Transverse colon (tissue), 4 donors: ENCODE data around the gene SLC35F6. TPM values are rescaled to one million over a fixed set of nuclear protein-coding genes. Genes with fewer than 3 reads are reported as not detected.

Experiments
- DNase-seq: peaks from one replicate; pipeline ENCODE4 v3.0.0-alpha.2; 2019
- H3K27ac ChIP-seq, 4 donors: fragments of 200-600 bp; sonication (generic); 2 replicates each; pipeline ENCODE4 v1.5.1; 2016 to 2018; ENCODE audit warnings: inconsistent platforms in 4 of 4
- H3K27me3 ChIP-seq: fragments of 200-600 bp; sonication (generic); 2 replicates; pipeline ENCODE4 v1.5.1; 2017; ENCODE audit warnings: inconsistent platforms
- H3K36me3 ChIP-seq, 4 donors: fragments of 200-600 bp; sonication (generic); 2 replicates each; pipeline ENCODE4 v1.5.1; 2017 to 2019; ENCODE audit warnings: inconsistent platforms in 4 of 4
- H3K4me1 ChIP-seq, 4 donors: fragments of 200-600 bp; sonication (generic); 2 replicates each; pipeline ENCODE4 v1.5.1; 2017 to 2020; ENCODE audit warnings: inconsistent platforms in 4 of 4
- H3K4me3 ChIP-seq, 4 donors: fragments of 200-600 bp; sonication (generic); 1 replicate in 1 of 4; 2 replicates in 3 of 4; pipeline versions ENCODE4 v1.5.1 to v1.6.1; 2017 to 2019; ENCODE audit warnings: inconsistent platforms in 4 of 4
- H3K9me3 ChIP-seq, 2 donors: fragments of 200-600 bp; sonication (generic); 2 replicates each; pipeline ENCODE4 v1.5.1; 2017 to 2019; ENCODE audit warnings: inconsistent platforms in 2 of 2
- CTCF ChIP-seq, 5 experiments: fragments of 200-600 bp in 3 of 5; fragments of 450-650 bp in 2 of 5; sonication (generic) in 3 of 5; IDR thresholded peaks; 1 replicate in 2 of 5; 2 replicates in 3 of 5; pipeline ENCODE4 v1.5.1; 2016 to 2017; ENCODE audit warnings: antibody characterized with exemption in 5 of 5, inconsistent platforms in 3 of 5, mild to moderate bottlenecking in 2 of 5, moderate library complexity in 1 of 5
- EP300 ChIP-seq: sonication (generic); formaldehyde crosslinking; IDR thresholded peaks from one replicate; pipeline ENCODE4 v1.6.1; 2017; ENCODE audit warnings: antibody characterized with exemption, low read depth
- POLR2A ChIP-seq: fragments of 450-650 bp; IDR thresholded peaks from one replicate; pipeline ENCODE4 v1.6.1; 2016; ENCODE audit warnings: antibody characterized with exemption, mild to moderate bottlenecking, moderate library complexity
- POLR2AphosphoS5 ChIP-seq, 3 donors: sonication (generic); formaldehyde crosslinking; IDR thresholded peaks; one replicate each; pipeline ENCODE4 v1.6.1; 2016; ENCODE audit warnings: antibody characterized with exemption in 3 of 3
- WGBS, 2 donors: methylation state at CpG; one replicate each; pipeline ENCODE4 v1.1.5; 2018; ENCODE audit warnings: low coverage in 1 of 2; 5-methylcytosine and 5-hydroxymethylcytosine counted together
- in situ Hi-C, 4 donors: fragments of 200-750 bp; cut with MboI; loops; one replicate each; pipeline versions ENCODE4 v1.15.0 to v1.15.1; 2017; ENCODE audit warnings: low sequenced_read_pairs in 3 of 4, low pct_ligation_motif_present in 1 of 4, low pct_unique_long_range_greater_than_20kb in 1 of 4
- intact Hi-C: fragments of 100-400 bp; cut with DNase I; formaldehyde crosslinking; loops from one replicate; pipeline ENCODE4 v1.15.1; 2023; ENCODE audit warnings: low total_unique reads
- total RNA-seq, 4 donors: library from RNA; depleted of rRNA; stranded (reverse); fragments of >200 nt; gene quantifications; one replicate each; pipeline ENCODE4 v1.1.0, GENCODE V29; 2016

The SLC35F6 gene
- total RNA-seq, 4 donors from 2014 or later = 23.3 to 36.3 (median 33.3) TPM

- Histone ChIP-seq H3K4me3 (no peak overlapping the region), H3K9me3 (no peaks in the 10 kb centered on the region), H3K27ac (peak overlapping the region; percentile 34 to 61 (median 44)), H3K4me1 (peaks cover 40 to 48% (median 43%) of the 10 kb centered on the region in 4 donors), H3K36me3 (no peaks in the 10 kb centered on the region), H3K27me3 (no peaks in the 10 kb centered on the region)
- in situ Hi-C loops (no loop called here), intact Hi-C loops (no loop called here)
- TF ChIP-seq POLR2AphosphoS5 (IDR thresholded peaks at IDR 0.05) = peak in 2 of 3 donors; percentile 15 to 26
- no peak for TF ChIP-seq POLR2A
- peak; percentile 61 for DNase-seq
- 35% methylated on average over 13 of the region's 14 CpGs; no CpG with 5 or more reads in 1 of the 2 donors for WGBS, 2 donors
Measured at GRCh38 chr2:26723991-26724750, 39.9 kb upstream of the SLC35F6 start.

- no peaks in the 10 kb centered on the region for H3K36me3 ChIP-seq
- intact Hi-C loops = no loop called here
- 78 to 85% methylated on average over 6 to 14 of the region's 14 CpGs for WGBS, 2 donors
- no peaks in the 10 kb centered on the region for H3K27me3 ChIP-seq
- DNase-seq = no peak
- H3K27ac ChIP-seq = peak overlapping the region; percentile 34 to 61 (median 44)
- TF ChIP-seq POLR2A = no peak
- no peak overlapping the region for H3K4me3 ChIP-seq
- in situ Hi-C loops = loop anchor here in 1 of 4 donors (25.0 kb wide), 1 partner anchor 113 kb away; no protein-coding TSS in a partner anchor
- no peaks in the 10 kb centered on the region for H3K9me3 ChIP-seq
- H3K4me1 ChIP-seq = peaks cover 32 to 46% (median 36%) of the 10 kb centered on the region in 4 donors
Measured at GRCh38 chr2:26724784-26725520, 39.1 kb upstream of the SLC35F6 start.

- TF ChIP-seq EP300 (no peak), CTCF (IDR thresholded peaks at IDR 0.05) (no peak), POLR2A (no peak), POLR2AphosphoS5 (IDR thresholded peaks at IDR 0.05) (no peak)
- H3K4me3 ChIP-seq = no peak overlapping the region
- intact Hi-C loops = no loop called here
- H3K27me3 ChIP-seq = no peaks in the 10 kb centered on the region
- in situ Hi-C loops = loop anchor here in 1 of 4 donors (25.0 kb wide), 1 partner anchor 113 kb away; no protein-coding TSS in a partner anchor
- no peaks in the 10 kb centered on the region for H3K9me3 ChIP-seq
- DNase-seq = no peak
- H3K36me3 ChIP-seq = no peaks in the 10 kb centered on the region
- H3K27ac ChIP-seq = peak overlapping the region in 2 of 4 donors; percentile 34 to 61
- WGBS, 2 donors = 80% methylated on average over 7 of the region's 7 CpGs; no CpG with 5 or more reads in 1 of the 2 donors
- H3K4me1 ChIP-seq = peaks cover 28 to 40% (median 30%) of the 10 kb centered on the region in 4 donors
Measured at GRCh38 chr2:26725521-26725820, 38.6 kb upstream of the SLC35F6 start.

GRCh38 chr2:26726228-26726627 is 37.9 kb upstream of the SLC35F6 start:
- Histone ChIP-seq H3K27ac (no peak overlapping the region), H3K27me3 (no peaks in the 10 kb centered on the region), H3K36me3 (no peaks in the 10 kb centered on the region), H3K4me1 (peaks cover 21 to 33% (median 23%) of the 10 kb centered on the region in 4 donors), H3K4me3 (no peak overlapping the region), H3K9me3 (no peaks in the 10 kb centered on the region)
- intact Hi-C loops = no loop called here
- no peak for DNase-seq
- 56 to 63% methylated on average over 1 of the region's 1 CpG for WGBS, 2 donors
- in situ Hi-C loops = loop anchor here in 1 of 4 donors (25.0 kb wide), 1 partner anchor 114 kb away; no protein-coding TSS in a partner anchor
- TF ChIP-seq POLR2A = no peak
- no peak for TF ChIP-seq EP300
- TF ChIP-seq POLR2AphosphoS5 (IDR thresholded peaks at IDR 0.05) = no peak
- TF ChIP-seq CTCF (IDR thresholded peaks at IDR 0.05) = no peak
